Liver (tissue), 5 donors: ENCODE data around the gene CEACAM20. TPM values are rescaled to one million over a fixed set of nuclear protein-coding genes. Genes with fewer than 3 reads are reported as not detected.

Experiments
- polyA plus RNA-seq, 2 donors: library from polyadenylated mRNA; stranded (reverse) in 1 of 2; unstranded in 1 of 2; fragments of 200-250 nt in 1 of 2; fragments of >200 nt in 1 of 2; fragmentation: Nextera tagmentation in 1 of 2; extraction: Ambion mirVana in 1 of 2; gene quantifications; one replicate each; pipeline versions ENCODE4 v1.2.1 to v1.2.3, GENCODE V29; 2013 to 2015
- small RNA-seq: library from RNA; depleted of rRNA; stranded (forward); fragments of <200 nt; gene quantifications from one replicate; pipeline ENCODE3, GENCODE V24; 2014
- total RNA-seq, 2 donors: library from RNA; depleted of rRNA; stranded (reverse); fragments of >200 nt; gene quantifications; one replicate each; pipeline ENCODE4 v1.2.3, GENCODE V29; 2014
- donor health status: healthy.
- donor health status: healthy.
- donor health status: healthy.

CEACAM20 gene
- total and polyA plus RNA-seq, 4 donors: 0.09 to 0.25 TPM; not detected in 2

Small RNAs within 50 kb of the gene (small RNA-seq; reads per million reads assigned to genes)
- not detected for gene AC243964.1

Other genes with a start within 250 kb of the CEACAM20 start
- 1 to 10 TPM; 2.6 to 5.3 TPM for gene ZNF235, start 224.7 kb downstream of the CEACAM20 start, total RNA-seq
- gene ZNF235, start 224.7 kb downstream of the CEACAM20 start, polyA plus RNA-seq: 1 to 10 TPM in 1 of 2 donors, under 1 TPM in 1; 0.96 to 1.7 TPM
- gene ZNF112, start 173.0 kb downstream of the CEACAM20 start, total RNA-seq: 1 to 10 TPM; 1.8 to 2.0 TPM
- gene ZNF112, start 173.0 kb downstream of the CEACAM20 start, polyA plus RNA-seq: 1 to 10 TPM in 1 of 2 donors, under 1 TPM in 1; 0.47 to 1.5 TPM
- 1 to 10 TPM in 1 of 2 donors, under 1 TPM in 1; 0.67 to 1.4 TPM for gene ZNF285, start 128.1 kb downstream of the CEACAM20 start, total RNA-seq
- gene ZNF285, start 128.1 kb downstream of the CEACAM20 start, polyA plus RNA-seq: under 1 TPM; 0.23 to 0.32 TPM
- 1 to 10 TPM in 1 of 2 donors, under 1 TPM in 1; 0.67 to 4.6 TPM for gene ZNF229, start 81.2 kb downstream of the CEACAM20 start, total RNA-seq
- under 1 TPM; 0.14 to 0.88 TPM for gene ZNF229, start 81.2 kb downstream of the CEACAM20 start, polyA plus RNA-seq
- 1 to 10 TPM; 5.5 to 7.6 TPM for gene ZNF180, start 29.2 kb downstream of the CEACAM20 start, total RNA-seq
- 1 to 10 TPM; 2.0 to 3.1 TPM for gene ZNF180, start 29.2 kb downstream of the CEACAM20 start, polyA plus RNA-seq
- gene IGSF23, start 83.9 kb upstream of the CEACAM20 start, total RNA-seq: 1 to 10 TPM in 1 of 2 donors, under 1 TPM in 1; 0.47 to 2.8 TPM
- 10 to 100 TPM in 1 of 2 donors, 1 to 10 TPM in 1; 3.9 to 11.4 TPM for gene IGSF23, start 83.9 kb upstream of the CEACAM20 start, polyA plus RNA-seq
- gene PVR, start 114.2 kb upstream of the CEACAM20 start, total RNA-seq: 10 to 100 TPM; 18.6 to 49.0 TPM
- gene PVR, start 114.2 kb upstream of the CEACAM20 start, polyA plus RNA-seq: 10 to 100 TPM; 11.4 to 45.7 TPM
- gene CEACAM19, start 141.8 kb upstream of the CEACAM20 start, total RNA-seq: 1 to 10 TPM in 1 of 2 donors, under 1 TPM in 1; 0.75 to 1.6 TPM
- gene CEACAM19, start 141.8 kb upstream of the CEACAM20 start, polyA plus RNA-seq: 1 to 10 TPM in 1 of 2 donors, under 1 TPM in 1; 0.98 to 2.6 TPM
- gene CEACAM16, start 169.5 kb upstream of the CEACAM20 start, total RNA-seq: under 1 TPM in 1 of 2 donors, not detected in 1; 0.09 TPM
- gene CEACAM16, start 169.5 kb upstream of the CEACAM20 start, polyA plus RNA-seq: not detected
- 10 to 100 TPM in 1 of 2 donors, 1 to 10 TPM in 1; 4.5 to 29.1 TPM for gene BCL3, start 219.0 kb upstream of the CEACAM20 start, total RNA-seq
- gene BCL3, start 219.0 kb upstream of the CEACAM20 start, polyA plus RNA-seq: 10 to 100 TPM; 10.3 to 63.6 TPM
- gene CBLC, start 248.2 kb upstream of the CEACAM20 start, total RNA-seq: 10 to 100 TPM in 1 of 2 donors, 1 to 10 TPM in 1; 2.1 to 14.0 TPM
- 1 to 10 TPM; 8.0 to 9.6 TPM for gene CBLC, start 248.2 kb upstream of the CEACAM20 start, polyA plus RNA-seq